Endothelial cell of umbilical vein (primary cell): ENCODE results near the gene CLNK. TPM values are rescaled to one million over a fixed set of nuclear protein-coding genes. Genes with fewer than 3 reads are reported as not detected.

ENCODE experiments used
- BruUV-seq: library from RNA; stranded (reverse); fragments of 400-500 nt; replicated peaks from 2 replicates; lab custom pipeline; 2021; lab: Mats Ljungman, UMichigan
- CTCF ChIA-PET: fragments of 300-600, 350-600 bp; sonication (Branson Sonifier 250); formaldehyde crosslinking; loops from one replicate; lab custom pipeline; 2021; ENCODE audit warnings: antibody characterized with exemption, inconsistent platforms; lab: Charles Lee
- POLR2A ChIA-PET: fragments of 300-600, 350-600 bp; sonication (Branson Sonifier 250); formaldehyde crosslinking; loops from one replicate; lab custom pipeline; 2021; ENCODE audit warnings: antibody characterized with exemption, inconsistent platforms; lab: Charles Lee
- DNase-seq: peaks from one replicate; pipeline ENCODE4 v3.0.0-alpha.2; 2011; ENCODE audit warnings: low read depth, low spot score
- FAIRE-seq: peaks from 2 replicates; lab custom pipeline; 2011; peaks lifted over from hg19 to GRCh38; lab: Jason Lieb, UNC
- H2AFZ ChIP-seq: 2 replicates; pipeline ENCODE4 v1.6.0; 2012; ENCODE audit warnings: low read depth, low read length, control low read depth, inconsistent platforms
- H3K27ac ChIP-seq: 2 replicates; pipeline ENCODE4 v1.5.1; 2011; ENCODE audit warnings: low read depth, mild to moderate bottlenecking, control low read depth, low read length, moderate library complexity; ENCODE audit not compliant: insufficient read depth
- H3K27me3 ChIP-seq, 2 experiments: 2 replicates each; pipeline versions ENCODE4 v1.6.0 to v1.6.1; 2011; ENCODE audit warnings: low read length in 2 of 2, mixed read lengths in 1 of 2; ENCODE audit not compliant: control insufficient read depth in 2 of 2, insufficient read depth in 2 of 2
- H3K36me3 ChIP-seq, 2 experiments: 2 replicates in 1 of 2; 3 replicates in 1 of 2; pipeline ENCODE4 v1.5.1; 2011; ENCODE audit warnings: low read length in 2 of 2, mild to moderate bottlenecking in 1 of 2, moderate library complexity in 1 of 2; ENCODE audit not compliant: control insufficient read depth in 2 of 2, insufficient read depth in 2 of 2; ENCODE audit errors: extremely low read depth in 1 of 2
- H3K4me1 ChIP-seq: 3 replicates; pipeline ENCODE4 v1.5.1; 2011; ENCODE audit warnings: mild to moderate bottlenecking, low read length; ENCODE audit not compliant: control insufficient read depth, insufficient read depth; ENCODE audit errors: extremely low read depth
- H3K4me2 ChIP-seq: 2 replicates; pipeline ENCODE4 v1.6.1; 2011; ENCODE audit warnings: low read length, control low read depth, mixed read lengths; ENCODE audit not compliant: insufficient read depth
- H3K4me3 ChIP-seq, 3 experiments: fragments of 200-600 bp in 1 of 3; sonication (generic), shearing (Covaris generic) in 1 of 3; replicated peaks in 1 of 3; 2 replicates each; pipeline ENCODE4 v1.5.1; 2011 to 2016; ENCODE audit warnings: control low read depth in 3 of 3, low read length in 3 of 3, mild to moderate bottlenecking in 2 of 3, inconsistent platforms in 1 of 3, low read depth in 1 of 3, moderate library complexity in 1 of 3; ENCODE audit not compliant: insufficient read depth in 1 of 3
- H3K79me2 ChIP-seq: 2 replicates; pipeline ENCODE4 v1.6.0; 2012; ENCODE audit warnings: low read length, inconsistent platforms; ENCODE audit not compliant: control insufficient read depth, insufficient read depth
- H3K9ac ChIP-seq: replicated peaks from 2 replicates; pipeline ENCODE3; 2011; ENCODE audit warnings: low read length, control low read depth; ENCODE audit not compliant: insufficient read depth; ENCODE audit errors: extremely low read depth
- H3K9me1 ChIP-seq: replicated peaks from 3 replicates; pipeline ENCODE4 v1.6.0; 2011; ENCODE audit warnings: mild to moderate bottlenecking, low read length; ENCODE audit not compliant: control insufficient read depth, insufficient read depth; ENCODE audit errors: extremely low read depth
- H3K9me3 ChIP-seq: replicated peaks from 2 replicates; pipeline ENCODE4 v1.5.1; 2012; ENCODE audit warnings: low read length, inconsistent platforms; ENCODE audit not compliant: control insufficient read depth, insufficient read depth
- H4K20me1 ChIP-seq: replicated peaks from 2 replicates; pipeline ENCODE3; 2011; ENCODE audit warnings: mild to moderate bottlenecking, low read length; ENCODE audit not compliant: control insufficient read depth, insufficient read depth; ENCODE audit errors: extremely low read depth
- EZH2 ChIP-seq: IDR thresholded peaks from 2 replicates; pipeline ENCODE4 v1.6.1; 2012; ENCODE audit warnings: borderline replicate concordance, low read depth, mild to moderate bottlenecking, moderate library complexity, low read length, inconsistent platforms; ENCODE audit not compliant: severe bottlenecking
- FOS ChIP-seq: IDR thresholded peaks from 2 replicates; pipeline ENCODE4 v1.6.1; 2011; ENCODE audit warnings: mild to moderate bottlenecking, low read length, moderate library complexity, borderline replicate concordance; ENCODE audit not compliant: insufficient read depth
- GATA2 ChIP-seq: IDR thresholded peaks from 2 replicates; pipeline ENCODE4 v1.7.0; 2011; ENCODE audit warnings: low read depth, mild to moderate bottlenecking, moderate library complexity, mixed read lengths, low read length; ENCODE audit not compliant: insufficient read length, insufficient read depth
- JUN ChIP-seq: IDR thresholded peaks from 2 replicates; pipeline ENCODE4 v1.6.1; 2011; ENCODE audit warnings: borderline replicate concordance, low read depth; ENCODE audit not compliant: insufficient read length, insufficient read depth
- MYC ChIP-seq: IDR thresholded peaks from one replicate; pipeline ENCODE4 v1.6.1; 2011; ENCODE audit warnings: mild to moderate bottlenecking, low read depth, low read length
- POLR2A ChIP-seq: IDR thresholded peaks from 2 replicates; pipeline ENCODE4 v1.6.1; 2012; ENCODE audit warnings: low read depth, mild to moderate bottlenecking, control low read depth, low read length
- POLR2AphosphoS5 ChIP-seq: IDR thresholded peaks from 2 replicates; pipeline ENCODE4 v1.6.1; 2012; ENCODE audit warnings: low read depth, mild to moderate bottlenecking, control low read depth, low read length, moderate library complexity; ENCODE audit not compliant: insufficient read depth
- dilution Hi-C: fragments of 300-500 bp; cut with MboI; formaldehyde crosslinking; loops from one replicate; pipeline ENCODE4 v1.15.0; 2019; ENCODE audit warnings: low sequenced_read_pairs; ENCODE audit not compliant: extremely low pct_ligation_motif_present
- intact Hi-C: fragments of 100-400 bp; cut with micrococcal nuclease; formaldehyde crosslinking; loops from one replicate; pipeline ENCODE4 v1.10.0; 2022
- polyA plus RNA-seq, 4 experiments: library from polyadenylated mRNA; depleted of rRNA in 3 of 4; stranded (reverse) in 3 of 4; unstranded in 1 of 4; fragments of >200 nt; gene quantifications; 2 replicates each; pipeline versions ENCODE4 v1.2.1 to v1.2.3, GENCODE V29; 2011 to 2012; ENCODE audit warnings: missing spikeins in 1 of 4
- total RNA-seq: library from RNA; stranded (reverse); gene quantifications from 2 replicates; pipeline ENCODE4 v1.2.3, GENCODE V29; 2021
- TF ChIP-seq, protein P1 (sequence below), 2 donors: IDR thresholded peaks; 1 replicate in 1 of 2; 2 replicates in 1 of 2; pipeline ENCODE4 v1.5.1; 2011; ENCODE audit warnings: low read length in 2 of 2, mild to moderate bottlenecking in 2 of 2, moderate library complexity in 2 of 2, control low read depth in 1 of 2, inconsistent platforms in 1 of 2, low read depth in 1 of 2; ENCODE audit not compliant: insufficient read depth in 1 of 2; ENCODE audit errors: extremely low read depth in 1 of 2
- TF ChIP-seq, protein P2 (sequence below): IDR thresholded peaks from 2 replicates; pipeline ENCODE4 v1.6.1; 2011; ENCODE audit not compliant: insufficient read depth, insufficient read length

CLNK gene
- total and polyA plus RNA-seq, 2 donors (not counting 3 experiments of a cell fraction or from before 2014, with no cell fraction given), result not detected

DNA sequence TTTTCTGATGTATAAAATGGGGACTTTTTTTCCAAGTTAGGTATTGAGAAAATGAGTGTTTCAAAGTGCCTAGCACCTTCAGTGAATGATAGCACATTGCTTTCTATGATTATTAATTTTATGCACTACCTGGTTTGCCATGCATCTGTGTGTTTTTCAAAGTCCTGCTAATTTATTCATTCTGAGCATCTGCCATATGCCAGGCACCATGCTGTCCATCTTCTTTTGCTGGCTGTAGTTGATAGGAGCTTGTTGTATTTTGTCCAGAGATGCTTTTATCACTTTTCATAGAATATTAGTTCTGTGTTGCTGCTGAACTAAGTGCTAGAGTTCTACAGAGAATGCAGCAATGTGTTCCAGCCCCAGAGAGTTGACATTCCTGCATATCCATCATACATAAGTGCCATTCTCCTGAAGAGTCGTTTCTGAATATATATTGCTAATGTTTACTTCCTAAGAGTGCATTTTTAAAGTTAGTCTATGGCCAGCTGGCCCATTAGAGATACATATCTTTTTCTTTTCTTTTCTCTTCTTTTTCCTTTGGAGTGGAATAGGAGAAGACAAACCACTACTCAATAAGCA, 49.0 kb upstream of the CLNK start:
- no peak for TF ChIP-seq POLR2AphosphoS5
- TF ChIP-seq MYC, result no peak
- no peak for TF ChIP-seq EZH2
- TF ChIP-seq, protein P1, sequence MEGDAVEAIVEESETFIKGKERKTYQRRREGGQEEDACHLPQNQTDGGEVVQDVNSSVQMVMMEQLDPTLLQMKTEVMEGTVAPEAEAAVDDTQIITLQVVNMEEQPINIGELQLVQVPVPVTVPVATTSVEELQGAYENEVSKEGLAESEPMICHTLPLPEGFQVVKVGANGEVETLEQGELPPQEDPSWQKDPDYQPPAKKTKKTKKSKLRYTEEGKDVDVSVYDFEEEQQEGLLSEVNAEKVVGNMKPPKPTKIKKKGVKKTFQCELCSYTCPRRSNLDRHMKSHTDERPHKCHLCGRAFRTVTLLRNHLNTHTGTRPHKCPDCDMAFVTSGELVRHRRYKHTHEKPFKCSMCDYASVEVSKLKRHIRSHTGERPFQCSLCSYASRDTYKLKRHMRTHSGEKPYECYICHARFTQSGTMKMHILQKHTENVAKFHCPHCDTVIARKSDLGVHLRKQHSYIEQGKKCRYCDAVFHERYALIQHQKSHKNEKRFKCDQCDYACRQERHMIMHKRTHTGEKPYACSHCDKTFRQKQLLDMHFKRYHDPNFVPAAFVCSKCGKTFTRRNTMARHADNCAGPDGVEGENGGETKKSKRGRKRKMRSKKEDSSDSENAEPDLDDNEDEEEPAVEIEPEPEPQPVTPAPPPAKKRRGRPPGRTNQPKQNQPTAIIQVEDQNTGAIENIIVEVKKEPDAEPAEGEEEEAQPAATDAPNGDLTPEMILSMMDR (IDR thresholded peaks at IDR 0.05; ENCODE audit: extremely low read depth in 1 of 2, insufficient read depth in 1 of 2, low read depth in 1 of 2, low read length in 2 of 2), result no peak
- no peak for TF ChIP-seq POLR2A
- no peak for TF ChIP-seq JUN
- TF ChIP-seq GATA2, result no peak
- TF ChIP-seq, protein P2, sequence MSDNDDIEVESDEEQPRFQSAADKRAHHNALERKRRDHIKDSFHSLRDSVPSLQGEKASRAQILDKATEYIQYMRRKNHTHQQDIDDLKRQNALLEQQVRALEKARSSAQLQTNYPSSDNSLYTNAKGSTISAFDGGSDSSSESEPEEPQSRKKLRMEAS, result no peak
- no peak for TF ChIP-seq FOS

More for the DNA sequence above, 49.0 kb upstream of the CLNK start:
- no TSS peak for BruUV-seq
- H3K36me3 ChIP-seq, result no peaks in the 10 kb centered on the region
- no peak overlapping the region for H3K9ac ChIP-seq
- no peak overlapping the region for H3K4me3 ChIP-seq
- dilution Hi-C loops, result no loop called here
- H3K27ac ChIP-seq, result no peak overlapping the region
- intact Hi-C loops, result no loop called here
- H3K4me1 ChIP-seq, result no peaks in the 10 kb centered on the region
- H2AFZ ChIP-seq, result no peak overlapping the region
- H3K27me3 ChIP-seq, result no peaks in the 10 kb centered on the region
- FAIRE-seq (no peak), DNase-seq (no peak)
- no peaks in the 10 kb centered on the region for H3K9me1 ChIP-seq
- no peaks in the 10 kb centered on the region for H4K20me1 ChIP-seq
- H3K4me2 ChIP-seq, result no peak overlapping the region
- POLR2A ChIA-PET, result no interaction called here
- CTCF ChIA-PET, result no interaction called here
- no peaks in the 10 kb centered on the region for H3K79me2 ChIP-seq
- H3K9me3 ChIP-seq, result no peaks in the 10 kb centered on the region
